Measurements from ENCODE around the gene MCCD1. TPM values are rescaled to one million over a fixed set of nuclear protein-coding genes. Genes with fewer than 3 reads are reported as not detected.

MCCD1 gene
- total RNA-seq, 1 experiment from 2014 or later, result not detected

DNA sequence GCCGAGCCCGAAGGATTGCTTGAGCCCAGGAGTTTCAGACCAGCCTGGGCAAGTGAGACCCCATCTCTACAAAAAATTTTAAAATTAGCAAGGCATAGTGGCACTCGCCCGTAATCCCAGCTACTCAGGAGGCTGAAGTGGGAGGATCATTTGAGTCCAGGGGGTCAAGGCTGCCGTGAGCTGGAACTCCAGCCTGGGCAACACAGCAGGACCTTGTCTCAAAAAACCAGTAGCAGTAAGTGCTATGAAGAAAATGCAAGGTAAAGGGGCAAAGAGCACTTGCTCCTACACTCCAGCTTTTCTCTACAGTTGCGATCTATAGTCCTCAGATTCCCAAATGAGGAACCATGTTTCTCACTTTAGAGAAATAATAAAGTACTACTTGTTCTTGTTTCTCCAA lies 14.9 kb downstream of the MCCD1 start:
- Histone ChIP-seq H4K20me1 (ENCODE audit: low read length) (peaks cover 24% of the 10 kb centered on the region), H3K27me3 (ENCODE audit: low read length) (no peaks in the 10 kb centered on the region), H3K4me2 (ENCODE audit: low read length) (no peak overlapping the region; the same call in 1 of the 2 replicates), H3K27ac (ENCODE audit: low read length) (no peak overlapping the region), H3K79me2 (ENCODE audit: low read length) (peaks cover 54% of the 10 kb centered on the region), H3K4me1 (ENCODE audit: insufficient read depth, low read length) (peaks cover 31% of the 10 kb centered on the region), H3K36me3 (ENCODE audit: low read depth, low read length) (peaks cover 21% of the 10 kb centered on the region), H3K4me3 (ENCODE audit: low read length) (no peak overlapping the region), H2AFZ (ENCODE audit: low read length) (no peak overlapping the region), H3F3A (ENCODE audit: low read length, unreplicated experiment) (no peaks in the 10 kb centered on the region), H3K9me3 (ENCODE audit: low read length) (no peaks in the 10 kb centered on the region), H3K9ac (ENCODE audit: low read length) (no peak overlapping the region), H3K9me2 (replicated peaks; ENCODE audit: low read length) (no peaks in the 10 kb centered on the region)
- no TSS peak for BruUV-seq (replicated peaks)
- DNase-seq (no peak), ATAC-seq (no peak)
- TF ChIP-seq EZH2 (IDR thresholded peaks at IDR 0.05; ENCODE audit: low read length, unreplicated experiment) (no peak), EZH2phosphoT487 (IDR thresholded peaks at IDR 0.05; ENCODE audit: borderline replicate concordance, low read length) (no peak)
- TF ChIP-seq, protein P1, sequence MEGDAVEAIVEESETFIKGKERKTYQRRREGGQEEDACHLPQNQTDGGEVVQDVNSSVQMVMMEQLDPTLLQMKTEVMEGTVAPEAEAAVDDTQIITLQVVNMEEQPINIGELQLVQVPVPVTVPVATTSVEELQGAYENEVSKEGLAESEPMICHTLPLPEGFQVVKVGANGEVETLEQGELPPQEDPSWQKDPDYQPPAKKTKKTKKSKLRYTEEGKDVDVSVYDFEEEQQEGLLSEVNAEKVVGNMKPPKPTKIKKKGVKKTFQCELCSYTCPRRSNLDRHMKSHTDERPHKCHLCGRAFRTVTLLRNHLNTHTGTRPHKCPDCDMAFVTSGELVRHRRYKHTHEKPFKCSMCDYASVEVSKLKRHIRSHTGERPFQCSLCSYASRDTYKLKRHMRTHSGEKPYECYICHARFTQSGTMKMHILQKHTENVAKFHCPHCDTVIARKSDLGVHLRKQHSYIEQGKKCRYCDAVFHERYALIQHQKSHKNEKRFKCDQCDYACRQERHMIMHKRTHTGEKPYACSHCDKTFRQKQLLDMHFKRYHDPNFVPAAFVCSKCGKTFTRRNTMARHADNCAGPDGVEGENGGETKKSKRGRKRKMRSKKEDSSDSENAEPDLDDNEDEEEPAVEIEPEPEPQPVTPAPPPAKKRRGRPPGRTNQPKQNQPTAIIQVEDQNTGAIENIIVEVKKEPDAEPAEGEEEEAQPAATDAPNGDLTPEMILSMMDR (conservative IDR thresholded peaks at IDR 0.05; ENCODE audit: low read depth, low read length), result no peak
- intact Hi-C loops (cut with micrococcal nuclease), result no loop called here
- ChIA-PET CTCF (no interaction called here), POLR2A (ENCODE audit: unreplicated experiment) (no interaction called here)

DNA sequence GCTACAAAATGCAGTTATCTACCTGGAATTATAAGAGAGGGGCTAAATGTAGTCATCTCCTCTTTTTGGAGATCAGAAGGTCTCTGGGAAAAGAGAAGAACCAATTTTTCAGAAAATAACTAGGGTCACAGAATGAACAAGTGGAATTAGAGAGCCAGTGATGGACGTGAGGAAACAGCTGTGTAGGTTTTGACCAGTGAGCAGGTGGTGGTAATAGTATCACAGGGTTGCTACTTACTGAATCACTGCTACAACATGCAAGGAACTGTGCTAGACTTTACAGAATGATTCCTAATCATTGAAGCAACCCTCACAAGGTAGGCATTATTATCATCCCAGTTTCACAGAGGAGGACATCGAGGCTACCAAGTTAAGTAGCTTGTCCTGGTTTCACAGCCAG lies 15.9 kb downstream of the MCCD1 start:
- CTCF ChIA-PET, result no interaction called here
- Histone ChIP-seq H3K9me2 (replicated peaks; ENCODE audit: low read length) (no peaks in the 10 kb centered on the region), H3F3A (ENCODE audit: low read length, unreplicated experiment) (no peaks in the 10 kb centered on the region), H3K4me2 (ENCODE audit: low read length) (no peak overlapping the region), H4K20me1 (ENCODE audit: low read length) (peaks cover 14% of the 10 kb centered on the region), H3K4me1 (ENCODE audit: insufficient read depth, low read length) (peaks cover 25% of the 10 kb centered on the region), H3K79me2 (ENCODE audit: low read length) (peaks cover 54% of the 10 kb centered on the region), H3K9me3 (ENCODE audit: low read length) (no peaks in the 10 kb centered on the region), H2AFZ (ENCODE audit: low read length) (no peak overlapping the region), H3K27me3 (ENCODE audit: low read length) (no peaks in the 10 kb centered on the region), H3K27ac (ENCODE audit: low read length) (no peak overlapping the region), H3K4me3 (ENCODE audit: low read length) (no peak overlapping the region), H3K36me3 (ENCODE audit: low read depth, low read length) (peaks cover 18% of the 10 kb centered on the region), H3K9ac (ENCODE audit: low read length) (no peak overlapping the region)
- BruUV-seq (replicated peaks), result no TSS peak
- POLR2A ChIA-PET (ENCODE audit: unreplicated experiment), result no interaction called here
- no peak for ATAC-seq
- DNase-seq, result no peak
- TF ChIP-seq, protein P1 (conservative IDR thresholded peaks at IDR 0.05; ENCODE audit: low read depth, low read length), result no peak
- TF ChIP-seq EZH2phosphoT487 (IDR thresholded peaks at IDR 0.05; ENCODE audit: borderline replicate concordance, low read length) (no peak), EZH2 (IDR thresholded peaks at IDR 0.05; ENCODE audit: low read length, unreplicated experiment) (no peak)
- intact Hi-C loops (cut with micrococcal nuclease), result loop anchor here (5.0 kb wide), 1 partner anchor 123 kb away; the partner anchor contains the start of genes CSNK2B and LY6G5B

DNA sequence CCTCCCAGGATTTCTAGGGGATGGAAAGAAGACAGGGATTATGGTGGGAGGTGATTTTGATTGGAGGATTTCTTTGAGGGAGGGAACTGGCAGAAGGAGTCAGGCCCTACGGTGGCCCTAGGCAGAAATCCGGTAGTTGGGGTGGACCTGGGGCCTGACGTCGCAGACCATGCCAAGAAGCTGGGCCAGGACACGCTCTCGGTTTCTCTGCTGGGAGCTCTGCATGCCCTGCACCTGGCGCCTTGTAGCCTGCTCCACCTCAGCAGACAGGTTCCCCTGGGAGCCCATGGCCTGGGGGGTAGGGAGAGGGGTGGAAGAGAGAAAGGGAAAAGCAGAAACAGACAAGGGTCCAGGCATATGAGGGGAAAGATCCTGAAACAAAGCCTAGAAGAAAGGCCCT lies 16.5 kb downstream of the MCCD1 start:
- ChIA-PET CTCF (no interaction called here), POLR2A (ENCODE audit: unreplicated experiment) (no interaction called here)
- Histone ChIP-seq H3K4me2 (ENCODE audit: low read length) (no peak overlapping the region), H3K9me2 (replicated peaks; ENCODE audit: low read length) (no peaks in the 10 kb centered on the region), H3K36me3 (ENCODE audit: low read depth, low read length) (peaks cover 12% of the 10 kb centered on the region), H2AFZ (ENCODE audit: low read length) (no peak overlapping the region), H3K4me3 (ENCODE audit: low read length) (no peak overlapping the region), H3K4me1 (ENCODE audit: insufficient read depth, low read length) (peaks cover 20% of the 10 kb centered on the region), H3K9ac (ENCODE audit: low read length) (no peak overlapping the region), H3K79me2 (ENCODE audit: low read length) (peaks cover 49% of the 10 kb centered on the region), H4K20me1 (ENCODE audit: low read length) (peaks cover 8% of the 10 kb centered on the region), H3K27me3 (ENCODE audit: low read length) (no peaks in the 10 kb centered on the region), H3K27ac (ENCODE audit: low read length) (no peak overlapping the region), H3F3A (ENCODE audit: low read length, unreplicated experiment) (no peaks in the 10 kb centered on the region), H3K9me3 (ENCODE audit: low read length) (no peaks in the 10 kb centered on the region)
- no TSS peak for BruUV-seq (replicated peaks)
- no peak for DNase-seq
- no peak for ATAC-seq
- TF ChIP-seq, protein P1 (conservative IDR thresholded peaks at IDR 0.05; ENCODE audit: low read depth, low read length), result no peak
- no peak for TF ChIP-seq EZH2 (IDR thresholded peaks at IDR 0.05; ENCODE audit: low read length, unreplicated experiment)
- TF ChIP-seq EZH2phosphoT487 (IDR thresholded peaks at IDR 0.05; ENCODE audit: borderline replicate concordance, low read length), result no peak
- intact Hi-C loops (cut with micrococcal nuclease), result loop anchor here (5.0 kb wide), 1 partner anchor 122 kb away; the partner anchor contains the start of genes CSNK2B and LY6G5B
